Activated CD8-positive, alpha-beta memory T cell treated with anti-CD3 and anti-CD28 coated beads for 4 hours (primary cell): ENCODE data around the gene ERAS.
A peak's percentile ranks its signal among the peaks of the same experiment; 100 is the strongest.
"Not testable (repeated sequence)": the region's sequence is repeated elsewhere in the genome, so short reads cannot be mapped to it uniquely, and the experiment has no call there.

ENCODE experiments used
- DNase-seq, 2 donors: peaks; one replicate each; pipeline ENCODE4 v3.0.0-alpha.2; 2020; ENCODE audit warnings: low read depth in 2 of 2

The ERAS gene

GRCh38 chrX:48794911-48795515 is 31.3 kb upstream of the ERAS start:
- no peak for DNase-seq

DNA sequence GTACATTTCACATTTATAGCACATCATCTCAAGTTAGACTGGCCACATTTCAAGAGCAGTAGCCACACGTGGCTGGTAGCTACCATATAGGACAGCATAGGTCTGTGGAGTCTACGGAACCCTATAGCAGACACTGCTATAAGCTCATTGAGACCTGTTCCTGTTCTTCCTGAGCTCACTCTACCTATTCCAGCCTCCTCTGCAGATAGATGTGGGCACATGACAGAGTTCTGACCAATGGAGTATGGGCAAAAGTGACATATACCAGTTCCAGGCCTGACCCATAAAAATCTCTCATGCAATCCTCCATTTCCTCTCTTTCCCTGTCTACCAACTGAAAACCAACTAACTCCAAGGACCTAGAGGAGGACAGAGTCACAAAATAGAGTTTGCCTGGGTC is 28.0 kb upstream of the ERAS start:
- DNase-seq: no peak

DNA sequence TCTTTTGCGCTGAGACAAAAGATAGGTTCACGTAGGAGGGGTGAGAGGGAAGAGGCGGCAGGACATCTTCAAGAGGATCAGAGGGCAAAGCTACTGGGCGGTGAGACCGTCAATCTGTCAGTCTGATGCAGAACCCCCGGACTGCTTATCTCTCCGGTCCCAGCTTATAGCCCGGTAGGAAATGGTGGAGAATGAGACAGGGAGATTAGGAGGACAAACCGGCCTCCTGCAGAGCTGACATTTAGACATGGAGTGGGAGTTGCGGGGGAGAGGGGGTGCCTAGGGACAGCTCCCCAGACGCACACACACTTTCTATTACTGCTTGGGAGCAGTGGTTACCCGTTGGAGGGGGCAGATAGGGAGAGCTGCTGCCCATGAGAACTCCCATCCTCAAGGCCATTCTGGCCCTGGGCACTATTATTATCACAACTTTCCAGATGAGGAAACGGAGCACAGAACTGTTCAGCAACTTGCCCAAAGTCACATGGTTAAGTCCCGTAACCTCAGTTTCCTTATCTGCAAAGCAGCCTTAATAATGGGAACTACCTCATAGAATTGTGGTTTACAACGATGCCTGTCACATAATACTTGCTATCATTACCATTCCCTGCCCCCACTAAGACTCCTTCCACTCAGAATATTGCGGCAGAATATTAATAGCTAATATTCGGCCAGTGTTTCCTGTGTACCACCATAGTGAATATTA is 25.6 kb upstream of the ERAS start:
- no peak for DNase-seq

DNA sequence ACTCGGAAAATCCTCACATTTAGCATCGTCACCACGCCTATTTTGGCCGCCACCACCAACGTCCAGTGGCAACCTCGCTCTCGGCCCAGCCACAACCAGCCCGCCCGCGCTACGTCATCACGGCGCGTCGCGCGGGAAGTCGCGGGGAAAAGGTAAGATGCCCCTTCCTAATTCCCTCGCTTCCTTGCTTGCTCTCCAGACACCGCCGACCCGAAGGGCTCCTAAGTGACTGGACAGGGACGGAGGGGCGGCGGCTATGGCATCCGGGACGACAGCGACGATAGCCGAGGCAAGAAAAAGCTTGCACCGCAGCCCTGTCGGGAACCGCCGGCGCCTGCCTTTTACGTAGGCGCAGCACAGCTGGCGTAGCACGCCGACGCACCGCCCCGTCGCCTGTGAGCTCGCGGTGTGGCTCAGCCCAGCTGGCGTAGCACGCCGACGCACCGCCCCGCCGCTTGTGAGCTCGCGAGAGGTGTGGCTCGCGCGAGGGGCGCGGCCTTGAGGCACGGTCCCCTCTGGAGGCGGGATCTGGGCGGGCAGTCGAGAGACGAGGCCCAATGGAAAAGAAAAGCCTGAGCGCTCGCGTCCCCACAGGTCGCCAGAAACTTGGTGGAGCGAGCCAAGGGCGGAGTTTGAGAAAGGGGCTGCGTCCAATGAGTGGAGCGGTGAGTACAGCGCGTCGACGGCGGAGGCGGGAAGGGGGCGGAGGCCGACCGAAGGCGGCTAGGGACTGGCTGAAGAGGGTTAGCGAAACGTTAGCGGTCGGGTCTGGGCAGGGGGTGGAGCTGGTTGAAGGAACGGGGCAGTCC is 24.8 kb upstream of the ERAS start, which contains the start of gene HDAC6:
TSS of gene HDAC6 (plus strand) at position 788 of the 809 bp plus-strand sequence. CDS start 626 bp downstream, outside the sequence.
- DNase-seq: peak; percentile 84 to 90

- peak; percentile 5 to 20 for DNase-seq
Measured at GRCh38 chrX:48802089-48802904, 24.0 kb upstream of the ERAS start.

DNA sequence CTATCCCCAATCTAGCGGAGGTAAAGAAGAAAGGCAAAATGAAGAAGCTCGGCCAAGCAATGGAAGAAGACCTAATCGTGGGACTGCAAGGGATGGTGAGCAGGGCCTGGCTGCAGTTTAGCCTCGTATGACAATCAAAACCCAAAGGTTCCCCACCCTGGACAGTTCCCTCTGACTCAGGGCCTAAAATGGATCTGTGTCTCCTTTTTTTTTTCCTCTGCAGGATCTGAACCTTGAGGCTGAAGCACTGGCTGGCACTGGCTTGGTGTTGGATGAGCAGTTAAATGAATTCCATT is 23.5 kb upstream of the ERAS start:
- DNase-seq: no peak

- DNase-seq: no peak
Measured at GRCh38 chrX:48806081-48806480, 20.2 kb upstream of the ERAS start.

DNA sequence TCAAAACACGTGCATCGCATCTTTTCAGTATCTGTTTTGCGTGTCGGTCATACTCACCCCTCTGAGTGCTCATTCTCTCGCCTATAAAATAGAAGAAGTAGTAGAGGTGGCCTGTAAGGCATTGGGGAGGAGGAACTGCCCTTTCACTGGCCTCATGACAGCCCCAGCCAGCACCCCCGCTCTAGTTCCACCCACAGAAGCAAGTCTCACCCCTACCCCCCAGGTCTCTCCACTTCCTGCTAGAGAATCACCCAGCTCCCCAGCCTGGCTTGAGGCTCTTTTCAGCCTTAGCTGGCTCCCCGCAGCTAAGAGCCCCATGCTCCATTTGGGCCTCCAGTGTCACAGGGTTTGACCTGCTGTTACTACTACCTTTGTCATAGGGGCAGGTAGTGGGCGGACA is 12.7 kb upstream of the ERAS start:
- DNase-seq: no peak

- no peak for DNase-seq
Measured at GRCh38 chrX:48814722-48815121, 11.6 kb upstream of the ERAS start.

DNA sequence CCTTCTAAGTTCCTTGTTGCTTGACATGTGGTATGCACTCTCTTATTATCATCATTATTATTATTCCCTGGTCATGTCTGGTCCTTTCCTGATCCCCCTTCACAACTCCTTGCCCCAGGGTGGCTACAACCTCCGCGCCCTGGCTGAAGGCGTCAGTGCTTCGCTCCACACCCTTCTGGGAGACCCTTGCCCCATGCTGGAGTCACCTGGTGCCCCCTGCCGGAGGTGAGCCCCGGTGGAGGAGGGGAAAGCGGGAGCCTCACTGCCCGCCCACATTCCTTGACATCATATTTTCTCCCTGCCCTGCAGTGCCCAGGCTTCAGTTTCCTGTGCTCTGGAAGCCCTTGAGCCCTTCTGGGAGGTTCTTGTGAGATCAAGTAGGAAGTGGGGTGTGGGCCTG is 11.0 kb upstream of the ERAS start:
- DNase-seq: no peak

GRCh38 chrX:48816014-48816810 is 10.1 kb upstream of the ERAS start:
- DNase-seq: no peak

- no peak for DNase-seq
Measured at GRCh38 chrX:48818098-48818497, 8.2 kb upstream of the ERAS start.

DNA sequence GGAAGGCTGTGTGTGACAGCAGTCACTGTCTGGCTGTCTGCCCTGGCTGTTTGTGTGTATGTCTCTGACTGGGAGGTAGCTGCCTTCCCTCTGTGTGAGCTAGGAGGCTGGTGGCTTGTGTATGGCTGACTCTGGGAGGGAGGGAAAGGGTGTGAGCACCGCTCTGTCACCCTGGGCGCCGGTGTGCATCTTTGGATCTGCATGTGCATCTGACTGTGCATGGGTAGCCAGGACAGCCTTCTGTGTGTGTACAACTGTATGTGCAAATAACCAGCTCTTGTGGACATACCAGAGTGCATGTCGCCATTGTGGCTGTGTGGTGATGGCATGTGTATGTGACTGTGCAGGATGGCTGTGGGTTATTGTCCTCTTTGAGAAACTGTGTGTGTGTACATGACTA is 7.4 kb upstream of the ERAS start:
- no peak for DNase-seq

- not testable (repeated sequence) for DNase-seq
Measured at GRCh38 chrX:48819394-48819793, 6.9 kb upstream of the ERAS start.

DNA sequence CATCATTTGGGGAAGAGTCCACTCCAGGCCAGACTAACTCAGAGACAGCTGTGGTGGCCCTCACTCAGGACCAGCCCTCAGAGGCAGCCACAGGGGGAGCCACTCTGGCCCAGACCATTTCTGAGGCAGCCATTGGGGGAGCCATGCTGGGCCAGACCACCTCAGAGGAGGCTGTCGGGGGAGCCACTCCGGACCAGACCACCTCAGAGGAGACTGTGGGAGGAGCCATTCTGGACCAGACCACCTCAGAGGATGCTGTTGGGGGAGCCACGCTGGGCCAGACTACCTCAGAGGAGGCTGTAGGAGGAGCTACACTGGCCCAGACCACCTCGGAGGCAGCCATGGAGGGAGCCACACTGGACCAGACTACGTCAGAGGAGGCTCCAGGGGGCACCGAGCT is 3.3 kb upstream of the ERAS start:
- DNase-seq: no peak

- no peak for DNase-seq
Measured at GRCh38 chrX:48824066-48824465, 2.2 kb upstream of the ERAS start.

GRCh38 chrX:48826876-48827653 is 752 bp downstream of the ERAS start:
- no peak for DNase-seq

DNA sequence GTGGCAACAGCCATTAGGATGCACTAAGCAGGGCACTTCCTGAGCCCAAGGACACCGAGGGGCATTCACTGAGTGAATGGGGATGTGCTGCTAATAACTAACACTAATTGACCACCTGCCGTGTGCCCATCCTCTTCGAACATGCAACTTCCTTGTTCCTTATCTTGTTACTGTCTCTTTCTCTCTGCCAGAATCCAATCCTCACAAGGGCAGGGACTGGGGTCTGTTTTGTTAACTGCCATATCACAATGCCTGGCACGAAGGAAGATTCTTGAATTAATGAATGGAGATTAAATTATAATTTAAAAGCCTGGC is 1.3 kb downstream of the ERAS start:
- DNase-seq: no peak

DNA sequence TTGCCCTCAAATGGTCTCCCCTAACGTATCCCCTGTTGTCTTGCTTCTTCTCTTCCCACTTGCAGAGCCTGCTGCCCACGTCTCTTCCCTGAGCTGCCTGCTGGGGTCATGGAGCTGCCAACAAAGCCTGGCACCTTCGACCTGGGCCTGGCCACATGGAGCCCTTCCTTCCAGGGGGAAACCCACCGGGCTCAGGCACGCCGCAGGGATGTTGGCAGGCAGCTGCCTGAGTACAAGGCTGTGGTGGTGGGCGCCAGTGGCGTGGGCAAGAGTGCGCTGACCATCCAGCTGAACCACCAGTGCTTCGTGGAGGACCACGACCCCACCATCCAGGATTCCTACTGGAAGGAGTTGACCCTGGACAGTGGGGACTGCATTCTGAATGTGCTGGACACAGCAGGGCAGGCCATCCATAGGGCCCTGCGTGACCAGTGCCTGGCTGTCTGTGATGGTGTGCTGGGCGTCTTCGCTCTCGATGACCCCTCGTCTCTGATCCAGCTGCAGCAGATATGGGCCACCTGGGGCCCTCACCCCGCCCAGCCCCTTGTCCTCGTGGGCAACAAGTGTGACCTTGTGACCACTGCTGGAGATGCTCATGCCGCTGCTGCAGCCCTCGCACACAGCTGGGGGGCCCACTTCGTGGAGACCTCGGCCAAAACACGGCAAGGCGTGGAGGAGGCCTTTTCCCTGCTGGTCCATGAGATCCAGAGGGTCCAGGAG is 2.9 kb downstream of the ERAS start:
- no peak for DNase-seq
